DOHH2 (cell line): ENCODE measurements around the gene ARHGAP8.

Experiments
- EZH2phosphoT487 ChIP-seq: fragments of 200-600 bp; sonication (generic); IDR thresholded peaks from 2 replicates; pipeline ENCODE4 v1.6.1; 2017; ENCODE audit warnings: borderline replicate concordance, mild to moderate bottlenecking, antibody characterized with exemption, low read length, moderate library complexity, mixed read lengths
- TF ChIP-seq, protein P1 (sequence below): fragments of 200-600 bp; sonication (generic); IDR thresholded peaks from one replicate; pipeline ENCODE4 v1.5.1; 2014; ENCODE audit warnings: antibody characterized with exemption, mild to moderate bottlenecking, low read depth, low read length; ENCODE audit not compliant: poor library complexity, severe bottlenecking

DNA sequence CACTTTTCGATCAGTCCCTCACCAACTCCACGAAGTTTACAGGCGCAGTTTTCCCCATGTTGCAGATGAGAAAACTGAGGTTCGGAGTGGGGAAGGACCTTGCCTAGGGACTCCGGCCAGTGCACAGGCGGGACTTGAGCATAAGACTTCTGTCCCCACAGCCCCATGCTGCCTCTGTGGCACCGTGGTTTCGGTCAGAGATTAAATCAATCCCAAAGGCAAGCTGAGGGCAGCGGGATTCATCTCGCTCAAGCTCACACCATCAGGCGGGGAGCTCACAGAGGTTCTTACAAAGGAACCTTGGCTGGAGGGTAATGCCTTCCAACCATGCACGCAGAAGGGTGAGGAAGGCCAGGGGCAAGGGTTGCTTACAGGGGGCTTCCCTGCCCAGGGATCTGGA is 141.9 kb downstream of the ARHGAP8 start:
- TF ChIP-seq, protein P1, sequence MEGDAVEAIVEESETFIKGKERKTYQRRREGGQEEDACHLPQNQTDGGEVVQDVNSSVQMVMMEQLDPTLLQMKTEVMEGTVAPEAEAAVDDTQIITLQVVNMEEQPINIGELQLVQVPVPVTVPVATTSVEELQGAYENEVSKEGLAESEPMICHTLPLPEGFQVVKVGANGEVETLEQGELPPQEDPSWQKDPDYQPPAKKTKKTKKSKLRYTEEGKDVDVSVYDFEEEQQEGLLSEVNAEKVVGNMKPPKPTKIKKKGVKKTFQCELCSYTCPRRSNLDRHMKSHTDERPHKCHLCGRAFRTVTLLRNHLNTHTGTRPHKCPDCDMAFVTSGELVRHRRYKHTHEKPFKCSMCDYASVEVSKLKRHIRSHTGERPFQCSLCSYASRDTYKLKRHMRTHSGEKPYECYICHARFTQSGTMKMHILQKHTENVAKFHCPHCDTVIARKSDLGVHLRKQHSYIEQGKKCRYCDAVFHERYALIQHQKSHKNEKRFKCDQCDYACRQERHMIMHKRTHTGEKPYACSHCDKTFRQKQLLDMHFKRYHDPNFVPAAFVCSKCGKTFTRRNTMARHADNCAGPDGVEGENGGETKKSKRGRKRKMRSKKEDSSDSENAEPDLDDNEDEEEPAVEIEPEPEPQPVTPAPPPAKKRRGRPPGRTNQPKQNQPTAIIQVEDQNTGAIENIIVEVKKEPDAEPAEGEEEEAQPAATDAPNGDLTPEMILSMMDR: no peak
- no peak for TF ChIP-seq EZH2phosphoT487
